ENCODE measurements around the gene KLF13. TPM values are rescaled to one million over a fixed set of nuclear protein-coding genes. Genes with fewer than 3 reads are reported as not detected.

The KLF13 gene
- total and polyA plus RNA-seq, 10 of the 15 experiments (the other 5 are each of a cell fraction or from before 2014, with no cell fraction given), result 20.3 to 109 (median 51.4) TPM

DNA sequence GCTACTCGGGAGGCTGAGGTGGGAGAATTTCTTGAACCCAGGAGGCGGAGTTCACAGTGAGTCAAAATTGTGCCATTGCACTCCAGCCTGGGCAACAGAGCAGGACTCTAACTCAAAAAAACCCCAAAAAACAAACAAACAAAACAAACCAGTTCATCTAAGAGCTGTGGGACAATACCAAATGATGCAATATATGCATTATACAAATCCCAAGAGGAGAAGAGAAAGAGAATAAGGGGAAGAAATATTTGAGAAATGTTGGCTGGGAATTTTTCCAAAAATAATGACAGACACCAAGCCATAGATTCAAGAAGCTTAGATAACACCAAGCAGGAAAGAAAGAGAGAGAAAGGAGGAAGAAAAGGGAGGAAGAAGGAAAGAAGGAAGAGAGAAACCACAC lies 82.5 kb downstream of the KLF13 start:
- WGBS (ENCODE audit: insufficient coverage, insufficient replicate concordance, low lambda C conversion rate, missing lambda C conversion rate), result 45% methylated on average over 2 of the region's 2 CpGs
- in situ Hi-C loops (cut with MboI) (no loop called here), intact Hi-C loops (cut with micrococcal nuclease; ENCODE audit: unreplicated experiment) (no loop called here)
- ChIA-PET POLR2A (no interaction called here), CTCF (no interaction called here), RAD21 (ENCODE audit: unreplicated experiment) (no interaction called here), SMC1A (ENCODE audit: uncharacterized antibody, unreplicated experiment) (no interaction called here)
- DNase-seq (ENCODE audit: low read depth, low spot score), result no peak
- Histone ChIP-seq H3K9me3 (replicated peaks; ENCODE audit: control insufficient read depth, insufficient read depth, low read length) (peaks cover 1% of the 10 kb centered on the region; the same call in 1 of the 3 replicates), H3K27me3 (replicated peaks in 1 of 2; ENCODE audit: control insufficient read depth in 2 of 2, insufficient read depth in 2 of 2, low read length in 1 of 2) (no peaks in the 10 kb centered on the region), H3K79me2 (ENCODE audit: control insufficient read depth, insufficient read depth, low read length) (no peaks in the 10 kb centered on the region), H4K20me1 (ENCODE audit: control insufficient read depth, insufficient read depth) (no peaks in the 10 kb centered on the region), H3K9ac (ENCODE audit: control insufficient read depth, insufficient read depth, low read length) (no peak overlapping the region), H3K4me1 (ENCODE audit: control insufficient read depth, insufficient read depth, low read length) (no peaks in the 10 kb centered on the region), H3K4me3 (no peak overlapping the region), H2AFZ (ENCODE audit: control insufficient read depth, low read depth, low read length) (no peak overlapping the region), H3K27ac (ENCODE audit: control insufficient read depth, insufficient read depth) (no peak overlapping the region), H3K4me2 (ENCODE audit: control insufficient read depth, insufficient read depth) (no peak overlapping the region), H3K36me3 (ENCODE audit: control insufficient read depth in 2 of 2, insufficient read depth in 2 of 2, low read length in 1 of 2) (no peaks in the 10 kb centered on the region)
- BruUV-seq (replicated peaks), result no TSS peak
- no peak for ATAC-seq
- no peak for TF ChIP-seq CREM (IDR thresholded peaks at IDR 0.05; ENCODE audit: low read depth)
- no peak for TF ChIP-seq DPF2 (IDR thresholded peaks at IDR 0.05)
- no peak for TF ChIP-seq JUND (IDR thresholded peaks at IDR 0.05; ENCODE audit: low read depth, low read length)
- TF ChIP-seq KLF5 (IDR thresholded peaks at IDR 0.05; ENCODE audit: partially characterized antibody), result no peak
- TF ChIP-seq SKIL (IDR thresholded peaks at IDR 0.05; ENCODE audit: low read depth, poor library complexity, severe bottlenecking), result no peak
- no peak for TF ChIP-seq MYC (IDR thresholded peaks at IDR 0.05; ENCODE audit: insufficient read depth, insufficient read length, insufficient replicate concordance, low read length, severe bottlenecking)
- FAIRE-seq, result no peak
